ENCODE data around the gene PRKG1.

DNA sequence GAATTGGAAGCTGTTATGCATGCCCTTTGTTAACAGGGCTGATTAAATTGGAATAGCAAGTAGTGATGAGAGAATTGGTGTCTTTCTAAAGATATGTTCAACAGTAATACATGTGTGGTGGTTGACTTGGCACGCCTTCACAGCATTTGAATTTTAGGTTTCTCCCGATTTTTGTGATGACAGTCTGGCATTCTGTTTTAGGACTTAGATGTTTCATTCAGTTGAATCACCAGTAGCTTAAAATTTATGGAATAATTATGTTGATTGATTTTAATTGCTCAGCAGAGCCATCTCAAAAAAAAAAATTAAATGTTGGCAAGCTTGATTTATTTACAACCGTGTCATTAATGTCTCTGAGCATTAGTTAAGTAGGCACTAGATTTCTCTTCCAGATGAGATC lies 405.4 kb downstream of the PRKG1 start:
- TF ChIP-seq POLR2AphosphoS5 (IDR thresholded peaks at IDR 0.05; ENCODE audit: low read depth, low read length) = no peak
- no peak for TF ChIP-seq POLR2A (IDR thresholded peaks at IDR 0.05; ENCODE audit: low read depth, low read length)
- no peak for TF ChIP-seq SPI1 (IDR thresholded peaks at IDR 0.05; ENCODE audit: low read depth, low read length)
- no peak for TF ChIP-seq TAF1 (IDR thresholded peaks at IDR 0.05; ENCODE audit: low read depth, low read length)
- no peak for TF ChIP-seq PAX5 (IDR thresholded peaks at IDR 0.05; ENCODE audit: insufficient read depth, low read length, severe bottlenecking)
- no peak for TF ChIP-seq POU2F2 (IDR thresholded peaks at IDR 0.05; ENCODE audit: low read depth, low read length)

All from GM12891 (cell line).